Measurements from ENCODE around the gene FOXJ2. TPM values are rescaled to one million over a fixed set of nuclear protein-coding genes. Genes with fewer than 3 reads are reported as not detected.

FOXJ2 gene
- total and polyA plus RNA-seq, 2 of the 4 experiments (the other 2 are of a cell fraction), result 3.0 to 8.4 TPM

- POLR2A ChIA-PET (ENCODE audit: unreplicated experiment), result no interaction called here
- Histone ChIP-seq H3K4me2 (ENCODE audit: low read depth, low read length) (no peak overlapping the region), H4K20me1 (ENCODE audit: insufficient read depth, low read length) (no peaks in the 10 kb centered on the region), H4K91ac (ENCODE audit: insufficient read depth, low read depth, low read length) (no peak overlapping the region), H2AFZ (replicated peaks; ENCODE audit: low read length, poor library complexity) (no peak overlapping the region), H3K9ac (ENCODE audit: low read depth, low read length) (no peak overlapping the region), H3K4me3 (ENCODE audit: insufficient read depth, low read depth, low read length) (no peak overlapping the region), H2AK9ac (replicated peaks; ENCODE audit: low read depth, low read length, poor library complexity) (no peak overlapping the region), H3K9me1 (ENCODE audit: insufficient read depth, low read length) (no peaks in the 10 kb centered on the region), H3K4me1 (ENCODE audit: control insufficient read depth, insufficient read depth, low read length) (no peaks in the 10 kb centered on the region), H3K18ac (ENCODE audit: low read depth, low read length) (no peak overlapping the region), H3K4ac (ENCODE audit: low read depth, low read length) (no peak overlapping the region), H3K14ac (replicated peaks; ENCODE audit: low read depth, low read length) (no peak overlapping the region), H2BK15ac (ENCODE audit: low read depth, low read length) (no peak overlapping the region), H2AK5ac (ENCODE audit: low read depth, low read length) (no peak overlapping the region), H3K27ac (ENCODE audit: insufficient read depth, low read length) (no peak overlapping the region), H3K23ac (ENCODE audit: low read depth, low read length) (no peak overlapping the region), H3K36me3 (ENCODE audit: control insufficient read depth, insufficient read depth, low read length) (peaks cover 18% of the 10 kb centered on the region), H2BK120ac (ENCODE audit: low read depth, low read length) (no peak overlapping the region), H4K8ac (ENCODE audit: low read depth in 2 of 2, low read length in 2 of 2) (no peak overlapping the region), H3K9me3 (ENCODE audit: control insufficient read depth, insufficient read depth, low read length) (no peaks in the 10 kb centered on the region), H2BK5ac (ENCODE audit: low read depth, low read length, poor library complexity, severe bottlenecking) (no peak overlapping the region), H3K79me1 (ENCODE audit: low read depth in 1 of 2, low read length in 2 of 2) (no peaks in the 10 kb centered on the region), H3K56ac (ENCODE audit: extremely low read depth, insufficient read depth, low read length) (no peak overlapping the region), H3K27me3 (ENCODE audit: control insufficient read depth, insufficient read depth, low read length) (no peaks in the 10 kb centered on the region), H4K5ac (ENCODE audit: low read depth, low read length) (no peak overlapping the region), H2BK20ac (ENCODE audit: low read depth, low read length) (no peak overlapping the region)
- dilution Hi-C loops (cut with HindIII; ENCODE audit: low sequenced_read_pairs, unreplicated experiment), result no loop called here
- intact Hi-C loops (cut with micrococcal nuclease), result no loop called here
- ATAC-seq (ENCODE audit: low read depth) (no peak), DNase-seq (no peak)
- in situ Hi-C loops (cut with MboI; ENCODE audit: low sequenced_read_pairs), result no loop called here
- TF ChIP-seq CTCF (conservative IDR thresholded peaks at IDR 0.05; ENCODE audit: low read depth, low read length), result no peak
- TF ChIP-seq POLR2A (IDR thresholded peaks at IDR 0.05; ENCODE audit: low read depth, low read length), result no peak
- TF ChIP-seq, protein P1, sequence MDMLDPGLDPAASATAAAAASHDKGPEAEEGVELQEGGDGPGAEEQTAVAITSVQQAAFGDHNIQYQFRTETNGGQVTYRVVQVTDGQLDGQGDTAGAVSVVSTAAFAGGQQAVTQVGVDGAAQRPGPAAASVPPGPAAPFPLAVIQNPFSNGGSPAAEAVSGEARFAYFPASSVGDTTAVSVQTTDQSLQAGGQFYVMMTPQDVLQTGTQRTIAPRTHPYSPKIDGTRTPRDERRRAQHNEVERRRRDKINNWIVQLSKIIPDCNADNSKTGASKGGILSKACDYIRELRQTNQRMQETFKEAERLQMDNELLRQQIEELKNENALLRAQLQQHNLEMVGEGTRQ (IDR thresholded peaks at IDR 0.05; ENCODE audit: low read depth, low read length), result no peak
- no peak for TF ChIP-seq FOS (IDR thresholded peaks at IDR 0.05; ENCODE audit: low read depth, low read length)
- no peak for TF ChIP-seq CEBPB (IDR thresholded peaks at IDR 0.05; ENCODE audit: low read depth, low read length)
- no peak for TF ChIP-seq CHD1 (IDR thresholded peaks at IDR 0.05; ENCODE audit: low read depth, low read length)
- no peak for TF ChIP-seq MAFK (IDR thresholded peaks at IDR 0.05; ENCODE audit: low read depth, low read length)
- no peak for TF ChIP-seq MXI1 (IDR thresholded peaks at IDR 0.05; ENCODE audit: borderline replicate concordance, low read depth, low read length)
- no peak for TF ChIP-seq BHLHE40 (IDR thresholded peaks at IDR 0.05; ENCODE audit: low read depth, low read length)
- TF ChIP-seq, protein P2, sequence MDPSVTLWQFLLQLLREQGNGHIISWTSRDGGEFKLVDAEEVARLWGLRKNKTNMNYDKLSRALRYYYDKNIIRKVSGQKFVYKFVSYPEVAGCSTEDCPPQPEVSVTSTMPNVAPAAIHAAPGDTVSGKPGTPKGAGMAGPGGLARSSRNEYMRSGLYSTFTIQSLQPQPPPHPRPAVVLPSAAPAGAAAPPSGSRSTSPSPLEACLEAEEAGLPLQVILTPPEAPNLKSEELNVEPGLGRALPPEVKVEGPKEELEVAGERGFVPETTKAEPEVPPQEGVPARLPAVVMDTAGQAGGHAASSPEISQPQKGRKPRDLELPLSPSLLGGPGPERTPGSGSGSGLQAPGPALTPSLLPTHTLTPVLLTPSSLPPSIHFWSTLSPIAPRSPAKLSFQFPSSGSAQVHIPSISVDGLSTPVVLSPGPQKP (IDR thresholded peaks at IDR 0.05; ENCODE audit: borderline replicate concordance, low read depth, low read length), result no peak
- TF ChIP-seq MAZ (IDR thresholded peaks at IDR 0.05; ENCODE audit: borderline replicate concordance, low read depth, low read length), result no peak
- TF ChIP-seq RFX5 (IDR thresholded peaks at IDR 0.05; ENCODE audit: low read depth, low read length), result no peak
- TF ChIP-seq RCOR1 (IDR thresholded peaks at IDR 0.05; ENCODE audit: insufficient replicate concordance, low read length), result no peak
- BruUV-seq (replicated peaks), result no TSS peak
- CTCF ChIA-PET, result interaction anchor here (0.7 kb wide), 1 partner anchor 1056 kb away, joined by 3 read pairs; no protein-coding TSS in a partner anchor
- 100% methylated on average over 3 of the region's 3 CpGs; no CpG with 5 or more reads in 1 of the 2 experiments for WGBS, 2 experiments (ENCODE audit: extremely low coverage in 2 of 2, insufficient read length in 1 of 2)
Observed at GRCh38 chr12:8099235-8099634, 66.7 kb downstream of the FOXJ2 start.

Data from IMR-90 (cell line).